Measurements from ENCODE around the gene REL. TPM values are rescaled to one million over a fixed set of nuclear protein-coding genes. Genes with fewer than 3 reads are reported as not detected.

Gene REL
- total RNA-seq, 1 experiment from 2014 or later: 10.2 TPM

GRCh38 chr2:60890393-60890707 is 9.0 kb downstream of the REL start:
- Histone ChIP-seq H3K9me3 (ENCODE audit: control insufficient read depth in 1 of 2, insufficient read depth in 1 of 2, low read depth in 1 of 2, low read length in 2 of 2) (no peaks in the 10 kb centered on the region), H3K27me3 (ENCODE audit: insufficient read depth, low read length) (no peaks in the 10 kb centered on the region), H2AFZ (ENCODE audit: low read depth, low read length, poor library complexity, severe bottlenecking) (no peak overlapping the region), H3K4me3 (replicated peaks in 1 of 2; ENCODE audit: low read depth in 1 of 2, low read length in 2 of 2) (no peak overlapping the region), H3K27ac (ENCODE audit: low read depth, low read length) (no peak overlapping the region), H3K9ac (ENCODE audit: low read length) (no peak overlapping the region), H3K36me3 (ENCODE audit: control insufficient read depth in 1 of 2, insufficient read depth in 2 of 2, low read length in 2 of 2) (peaks cover 0 to 4% of the 10 kb centered on the region in 2 experiments; a peak in 1 of 4 replicates), H3K9me2 (ENCODE audit: insufficient read depth) (no peaks in the 10 kb centered on the region), H4K20me1 (ENCODE audit: insufficient read depth) (no peaks in the 10 kb centered on the region), H3K4me2 (ENCODE audit: low read length) (no peak overlapping the region), H3K4me1 (ENCODE audit: control insufficient read depth in 1 of 2, insufficient read depth in 2 of 2, low read length in 2 of 2) (no peaks in the 10 kb centered on the region), H3K79me2 (ENCODE audit: insufficient read depth, low read length) (peaks cover 36% of the 10 kb centered on the region)
- BruUV-seq (replicated peaks): no TSS peak
- DNase-seq (ENCODE audit: low read depth, low spot score) (no peak), ATAC-seq (no peak)
- POLR2A ChIA-PET: no interaction called here
- CTCF ChIA-PET: no interaction called here
- RAD21 ChIA-PET (ENCODE audit: low non-redundant PET in 1 of 2, low total read pairs in 2 of 2, uncharacterized antibody in 2 of 2, unreplicated experiment in 2 of 2): no interaction called here
- intact Hi-C loops (cut with micrococcal nuclease): no loop called here
- TF ChIP-seq TCF7L2 (IDR thresholded peaks at IDR 0.05; ENCODE audit: borderline replicate concordance, extremely low read depth, insufficient read depth, insufficient read length): no peak
- no peak for TF ChIP-seq SRF (IDR thresholded peaks at IDR 0.05; ENCODE audit: low read depth)
- no peak for TF ChIP-seq SIN3A (IDR thresholded peaks at IDR 0.05; ENCODE audit: low read depth)
- no peak for TF ChIP-seq EGR1 (IDR thresholded peaks at IDR 0.05; ENCODE audit: low read depth)
- TF ChIP-seq CTCF (IDR thresholded peaks at IDR 0.05 in 2 of 3, conservative IDR thresholded peaks at IDR 0.05 in 1 of 3; ENCODE audit: borderline replicate concordance in 1 of 3, insufficient read depth in 1 of 3, low read depth in 2 of 3, low read length in 2 of 3): no peak
- no peak for TF ChIP-seq JUND (IDR thresholded peaks at IDR 0.05)
- no peak for TF ChIP-seq CBX3 (IDR thresholded peaks at IDR 0.05; ENCODE audit: low read depth)
- no peak for TF ChIP-seq EZH2phosphoT487 (IDR thresholded peaks at IDR 0.05; ENCODE audit: borderline replicate concordance)
- TF ChIP-seq CEBPB (IDR thresholded peaks at IDR 0.05; ENCODE audit: low read depth): no peak
- no peak for TF ChIP-seq POLR2A (IDR thresholded peaks at IDR 0.05; ENCODE audit: borderline replicate concordance, extremely low read depth, insufficient read depth, insufficient read length)
- no peak for TF ChIP-seq SP1 (IDR thresholded peaks at IDR 0.05; ENCODE audit: low read depth)
- TF ChIP-seq ZFX (IDR thresholded peaks at IDR 0.05): no peak
- TF ChIP-seq RAD21 (IDR thresholded peaks at IDR 0.05; ENCODE audit: low read depth): no peak
- TF ChIP-seq, protein P1, sequence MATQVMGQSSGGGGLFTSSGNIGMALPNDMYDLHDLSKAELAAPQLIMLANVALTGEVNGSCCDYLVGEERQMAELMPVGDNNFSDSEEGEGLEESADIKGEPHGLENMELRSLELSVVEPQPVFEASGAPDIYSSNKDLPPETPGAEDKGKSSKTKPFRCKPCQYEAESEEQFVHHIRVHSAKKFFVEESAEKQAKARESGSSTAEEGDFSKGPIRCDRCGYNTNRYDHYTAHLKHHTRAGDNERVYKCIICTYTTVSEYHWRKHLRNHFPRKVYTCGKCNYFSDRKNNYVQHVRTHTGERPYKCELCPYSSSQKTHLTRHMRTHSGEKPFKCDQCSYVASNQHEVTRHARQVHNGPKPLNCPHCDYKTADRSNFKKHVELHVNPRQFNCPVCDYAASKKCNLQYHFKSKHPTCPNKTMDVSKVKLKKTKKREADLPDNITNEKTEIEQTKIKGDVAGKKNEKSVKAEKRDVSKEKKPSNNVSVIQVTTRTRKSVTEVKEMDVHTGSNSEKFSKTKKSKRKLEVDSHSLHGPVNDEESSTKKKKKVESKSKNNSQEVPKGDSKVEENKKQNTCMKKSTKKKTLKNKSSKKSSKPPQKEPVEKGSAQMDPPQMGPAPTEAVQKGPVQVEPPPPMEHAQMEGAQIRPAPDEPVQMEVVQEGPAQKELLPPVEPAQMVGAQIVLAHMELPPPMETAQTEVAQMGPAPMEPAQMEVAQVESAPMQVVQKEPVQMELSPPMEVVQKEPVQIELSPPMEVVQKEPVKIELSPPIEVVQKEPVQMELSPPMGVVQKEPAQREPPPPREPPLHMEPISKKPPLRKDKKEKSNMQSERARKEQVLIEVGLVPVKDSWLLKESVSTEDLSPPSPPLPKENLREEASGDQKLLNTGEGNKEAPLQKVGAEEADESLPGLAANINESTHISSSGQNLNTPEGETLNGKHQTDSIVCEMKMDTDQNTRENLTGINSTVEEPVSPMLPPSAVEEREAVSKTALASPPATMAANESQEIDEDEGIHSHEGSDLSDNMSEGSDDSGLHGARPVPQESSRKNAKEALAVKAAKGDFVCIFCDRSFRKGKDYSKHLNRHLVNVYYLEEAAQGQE (IDR thresholded peaks at IDR 0.05; ENCODE audit: low read depth): no peak
- no peak for TF ChIP-seq FOSL1 (IDR thresholded peaks at IDR 0.05; ENCODE audit: low read depth)
- no peak for TF ChIP-seq ZNF274 (IDR thresholded peaks at IDR 0.05; ENCODE audit: low read depth, low read length)
